Stimulated activated CD8-positive, alpha-beta memory T cell treated with anti-CD3 and anti-CD28 coated beads, Interleukin-12 subunit alpha, Interleukin-12 subunit beta, amount 100 ng/mL, for 24 hours (primary cell): Measurements from ENCODE around the gene CDK4.

Experiments used
- DNase-seq: peaks from one replicate; pipeline ENCODE4 v3.0.0-alpha.2; 2020; ENCODE audit errors: extremely low read depth

The CDK4 gene

GRCh38 chr12:57712701-57713100 is 39.4 kb downstream of the CDK4 start:
- no peak for DNase-seq

- no peak for DNase-seq
Observed at GRCh38 chr12:57708296-57708695, 43.8 kb downstream of the CDK4 start.

DNA sequence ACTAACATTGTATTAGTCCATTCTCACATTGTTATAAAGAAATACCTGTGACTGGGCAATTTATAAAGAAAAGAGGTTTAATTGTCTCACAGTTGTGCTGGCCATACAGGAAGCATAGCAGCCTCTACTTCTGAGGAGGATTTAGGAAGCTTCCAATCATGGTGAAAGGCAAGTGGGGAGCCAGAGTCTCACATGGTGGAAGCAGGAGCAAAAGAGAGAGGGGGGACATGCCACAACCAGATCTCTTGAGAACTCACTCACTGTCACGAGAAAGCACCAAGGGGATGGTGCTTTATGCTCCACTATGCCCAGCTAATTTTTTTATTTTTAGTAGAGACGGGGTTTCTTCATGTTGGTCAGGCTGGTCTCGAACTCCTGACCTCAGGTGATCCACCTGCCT is 44.9 kb downstream of the CDK4 start:
- no peak for DNase-seq

DNA sequence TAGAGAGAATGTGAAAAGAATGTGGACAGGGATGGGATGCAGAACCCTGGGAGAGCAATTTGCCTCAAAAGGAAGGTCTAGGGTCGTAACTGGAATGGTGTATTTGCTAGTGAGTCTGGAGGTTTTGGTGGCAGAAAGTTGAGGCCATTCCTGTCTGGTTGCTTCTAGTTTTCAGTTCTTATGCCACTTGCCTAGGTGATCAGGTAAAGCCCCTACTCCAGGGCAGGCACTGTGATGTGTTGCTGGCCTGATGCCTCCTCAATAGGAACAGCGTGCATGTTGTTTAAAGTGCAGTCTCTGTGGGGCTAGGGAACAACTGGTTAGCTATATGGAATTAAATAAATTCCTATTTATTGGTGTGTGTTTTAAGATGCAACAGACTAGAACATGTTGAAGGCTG is 51.8 kb downstream of the CDK4 start:
- DNase-seq: no peak

GRCh38 chr12:57698414-57698813 is 53.7 kb downstream of the CDK4 start:
- DNase-seq: no peak
